DND-41 (cell line): ENCODE data around the gene PRKAR1A.

Experiments
- EZH2 ChIP-seq: IDR thresholded peaks from 3 replicates; pipeline ENCODE4 v1.6.1; 2012; ENCODE audit warnings: borderline replicate concordance, low read depth, mild to moderate bottlenecking, moderate library complexity, low read length, inconsistent platforms; ENCODE audit not compliant: severe bottlenecking
- TF ChIP-seq, protein P1 (sequence below): IDR thresholded peaks from 2 replicates; pipeline ENCODE4 v1.5.1; 2012; ENCODE audit warnings: borderline replicate concordance, low read length, moderate library complexity, mild to moderate bottlenecking; ENCODE audit not compliant: poor library complexity, severe bottlenecking; ENCODE audit errors: extremely low read depth

DNA sequence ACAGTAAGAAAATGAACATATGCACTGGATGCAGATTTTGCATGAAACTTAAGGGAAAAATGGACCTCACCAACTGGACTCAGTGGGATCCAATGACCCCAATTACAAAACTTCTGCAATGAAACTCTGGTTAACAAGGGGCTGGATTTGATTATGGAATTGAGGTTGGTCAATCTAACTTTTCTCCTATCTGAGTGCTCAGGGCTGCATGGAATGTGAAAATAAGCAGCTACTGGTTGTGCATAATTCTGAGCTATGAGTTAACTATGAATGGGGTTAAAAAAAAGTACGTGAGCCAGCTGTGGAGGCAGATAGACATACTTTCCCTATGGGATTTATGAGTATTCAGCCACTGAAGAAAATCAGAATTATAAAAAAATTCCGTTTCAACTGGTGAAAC, 79.8 kb downstream of the PRKAR1A start:
- TF ChIP-seq, protein P1, sequence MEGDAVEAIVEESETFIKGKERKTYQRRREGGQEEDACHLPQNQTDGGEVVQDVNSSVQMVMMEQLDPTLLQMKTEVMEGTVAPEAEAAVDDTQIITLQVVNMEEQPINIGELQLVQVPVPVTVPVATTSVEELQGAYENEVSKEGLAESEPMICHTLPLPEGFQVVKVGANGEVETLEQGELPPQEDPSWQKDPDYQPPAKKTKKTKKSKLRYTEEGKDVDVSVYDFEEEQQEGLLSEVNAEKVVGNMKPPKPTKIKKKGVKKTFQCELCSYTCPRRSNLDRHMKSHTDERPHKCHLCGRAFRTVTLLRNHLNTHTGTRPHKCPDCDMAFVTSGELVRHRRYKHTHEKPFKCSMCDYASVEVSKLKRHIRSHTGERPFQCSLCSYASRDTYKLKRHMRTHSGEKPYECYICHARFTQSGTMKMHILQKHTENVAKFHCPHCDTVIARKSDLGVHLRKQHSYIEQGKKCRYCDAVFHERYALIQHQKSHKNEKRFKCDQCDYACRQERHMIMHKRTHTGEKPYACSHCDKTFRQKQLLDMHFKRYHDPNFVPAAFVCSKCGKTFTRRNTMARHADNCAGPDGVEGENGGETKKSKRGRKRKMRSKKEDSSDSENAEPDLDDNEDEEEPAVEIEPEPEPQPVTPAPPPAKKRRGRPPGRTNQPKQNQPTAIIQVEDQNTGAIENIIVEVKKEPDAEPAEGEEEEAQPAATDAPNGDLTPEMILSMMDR, result no peak
- no peak for TF ChIP-seq EZH2
